Liver (tissue), 9 donors: ENCODE results near the gene TRIO. TPM values are rescaled to one million over a fixed set of nuclear protein-coding genes. Genes with fewer than 3 reads are reported as not detected.
A peak's percentile ranks its signal among the peaks of the same experiment; 100 is the strongest.

Source experiments
- DNase-seq: peaks from one replicate; pipeline ENCODE4 v3.0.0-alpha.2; 2017; ENCODE audit warnings: low spot score
- H3K27ac ChIP-seq, 2 donors: one replicate each; pipeline ENCODE4 v1.7.0; 2013; ENCODE audit warnings: inconsistent platforms in 2 of 2, low read length in 2 of 2, control low read depth in 1 of 2, low read depth in 1 of 2, mild to moderate bottlenecking in 1 of 2
- H3K27me3 ChIP-seq, 4 donors: one replicate each; pipeline versions ENCODE4 v1.6.1 to v1.7.0; 2013; ENCODE audit warnings: low read length in 3 of 4, inconsistent platforms in 1 of 4, mild to moderate bottlenecking in 1 of 4, moderate library complexity in 1 of 4; ENCODE audit not compliant: control insufficient read depth in 4 of 4, insufficient read depth in 4 of 4
- H3K36me3 ChIP-seq, 4 donors: one replicate each; pipeline versions ENCODE4 v1.6.1 to v1.7.0; 2013; ENCODE audit warnings: low read length in 3 of 4, mild to moderate bottlenecking in 3 of 4, low read depth in 1 of 4, moderate library complexity in 1 of 4; ENCODE audit not compliant: control insufficient read depth in 4 of 4, insufficient read depth in 3 of 4
- H3K4me1 ChIP-seq, 4 donors: one replicate each; pipeline versions ENCODE4 v1.6.1 to v1.7.0; 2013; ENCODE audit warnings: low read length in 3 of 4, mild to moderate bottlenecking in 3 of 4, moderate library complexity in 1 of 4; ENCODE audit not compliant: control insufficient read depth in 4 of 4, insufficient read depth in 4 of 4
- H3K4me3 ChIP-seq, 3 donors: one replicate each; pipeline versions ENCODE4 v1.6.1 to v1.7.0; 2013; ENCODE audit warnings: low read length in 3 of 3, control low read depth in 1 of 3, low read depth in 1 of 3, mild to moderate bottlenecking in 1 of 3
- H3K9ac ChIP-seq, 2 donors: one replicate each; pipeline ENCODE4 v1.7.0; 2013; ENCODE audit warnings: low read length in 2 of 2, mild to moderate bottlenecking in 2 of 2, moderate library complexity in 2 of 2, control low read depth in 1 of 2, low read depth in 1 of 2
- H3K9me3 ChIP-seq, 4 donors: one replicate each; pipeline versions ENCODE4 v1.6.1 to v1.7.0; 2013; ENCODE audit warnings: low read length in 3 of 4; ENCODE audit not compliant: control insufficient read depth in 4 of 4
- EGR1 ChIP-seq, 2 donors: IDR thresholded peaks; 2 replicates each; pipeline ENCODE4 v1.6.1; 2016 to 2018; ENCODE audit warnings: antibody characterized with exemption in 2 of 2, low read depth in 2 of 2
- FOXA1 ChIP-seq: IDR thresholded peaks from 2 replicates; pipeline ENCODE4 v1.6.1; 2016; ENCODE audit warnings: antibody characterized with exemption
- FOXA2 ChIP-seq: IDR thresholded peaks from 2 replicates; pipeline ENCODE4 v1.6.1; 2016; ENCODE audit warnings: antibody characterized with exemption
- GABPA ChIP-seq, 2 donors: IDR thresholded peaks in 1 of 2; conservative IDR thresholded peaks in 1 of 2; 2 replicates each; pipeline ENCODE4 v1.6.1; 2016; ENCODE audit warnings: antibody characterized with exemption in 2 of 2, mild to moderate bottlenecking in 1 of 2, moderate library complexity in 1 of 2
- HNF4A ChIP-seq, 2 donors: conservative IDR thresholded peaks; 2 replicates each; pipeline ENCODE4 v1.6.1; 2016; ENCODE audit warnings: antibody characterized with exemption in 2 of 2, mild to moderate bottlenecking in 2 of 2
- HNF4G ChIP-seq: IDR thresholded peaks from 2 replicates; pipeline ENCODE4 v1.6.1; 2016; ENCODE audit warnings: antibody characterized with exemption
- JUND ChIP-seq, 2 donors: IDR thresholded peaks; 2 replicates each; pipeline ENCODE4 v1.6.1; 2016; ENCODE audit warnings: antibody characterized with exemption in 2 of 2
- NR2F2 ChIP-seq: IDR thresholded peaks from 2 replicates; pipeline ENCODE4 v1.6.1; 2016; ENCODE audit warnings: antibody characterized with exemption
- RAD21 ChIP-seq, 2 donors: IDR thresholded peaks; 2 replicates each; pipeline ENCODE4 v1.6.1; 2016; ENCODE audit warnings: antibody characterized with exemption in 2 of 2, mild to moderate bottlenecking in 2 of 2
- RXRA ChIP-seq, 2 donors: IDR thresholded peaks; 2 replicates each; pipeline ENCODE4 v1.6.1; 2017 to 2018; ENCODE audit warnings: antibody characterized with exemption in 2 of 2, mild to moderate bottlenecking in 1 of 2
- SP1 ChIP-seq: IDR thresholded peaks from 2 replicates; pipeline ENCODE4 v1.6.1; 2018; ENCODE audit warnings: antibody characterized with exemption, mild to moderate bottlenecking
- TAF1 ChIP-seq: conservative IDR thresholded peaks from 2 replicates; pipeline ENCODE4 v1.6.1; 2016; ENCODE audit warnings: antibody characterized with exemption, mild to moderate bottlenecking
- YY1 ChIP-seq: IDR thresholded peaks from 2 replicates; pipeline ENCODE4 v1.6.1; 2016; ENCODE audit warnings: antibody characterized with exemption, mild to moderate bottlenecking
- WGBS: extraction: QIAGEN DNeasy Blood & Tissue Kit; methylation state at CpG from one replicate; pipeline ENCODE4 v1.1.7; 2013; 5-methylcytosine and 5-hydroxymethylcytosine counted together
- polyA plus RNA-seq, 2 donors: library from polyadenylated mRNA; stranded (reverse) in 1 of 2; unstranded in 1 of 2; fragments of 200-250 nt in 1 of 2; fragments of >200 nt in 1 of 2; fragmentation: Nextera tagmentation in 1 of 2; extraction: Ambion mirVana in 1 of 2; gene quantifications; one replicate each; pipeline versions ENCODE4 v1.2.1 to v1.2.3, GENCODE V29; 2013 to 2015
- total RNA-seq, 2 donors: library from RNA; depleted of rRNA; stranded (reverse); fragments of >200 nt; gene quantifications; one replicate each; pipeline ENCODE4 v1.2.3, GENCODE V29; 2014
- TF ChIP-seq, protein P1 (sequence below): IDR thresholded peaks from 2 replicates; pipeline ENCODE4 v1.6.1; 2016; ENCODE audit warnings: antibody characterized with exemption
- TF ChIP-seq, protein P2 (sequence below): IDR thresholded peaks from 2 replicates; pipeline ENCODE4 v1.6.1; 2016; ENCODE audit warnings: antibody characterized with exemption
- TF ChIP-seq, protein P3 (sequence below): fragments of 150-350 bp; IDR thresholded peaks from 2 replicates; pipeline ENCODE4 v1.5.1; 2017; ENCODE audit warnings: improper control_type of control experiment, low read depth, low read length; ENCODE audit not compliant: missing input control
- TF ChIP-seq, protein P4 (sequence below): IDR thresholded peaks from 2 replicates; pipeline ENCODE4 v1.6.1; 2016; ENCODE audit warnings: antibody characterized with exemption, mild to moderate bottlenecking
- TF ChIP-seq, protein P5 (sequence below): IDR thresholded peaks from 2 replicates; pipeline ENCODE4 v1.6.1; 2016; ENCODE audit warnings: antibody characterized with exemption
- donor health status: healthy.
- donor health status: healthy.
- donor health status: healthy.
- donor health status: healthy.
- donor health status: healthy.

The TRIO gene
- total and polyA plus RNA-seq, 4 donors: 8.5 to 86.2 (median 16.0) TPM

DNA sequence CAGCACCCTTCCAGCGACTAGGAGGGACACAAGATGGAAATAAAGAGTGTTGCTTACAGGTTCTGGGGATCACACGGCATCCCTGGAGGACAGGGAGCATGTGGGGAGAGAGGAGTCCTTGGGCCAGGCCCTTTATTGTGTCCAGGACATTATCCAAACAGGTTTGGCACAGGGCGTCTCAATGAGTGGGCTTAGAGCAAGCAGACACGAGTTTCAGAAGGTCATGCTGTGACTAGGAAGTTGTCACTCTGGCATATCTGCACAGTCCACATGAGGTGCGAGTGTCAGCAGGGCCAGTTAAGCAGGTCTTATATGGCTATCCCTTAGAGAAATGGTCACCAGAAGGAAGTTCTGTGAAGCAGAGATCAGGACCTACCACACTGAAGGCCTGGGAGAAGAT, 263.9 kb downstream of the TRIO start:
- no peaks in the 10 kb centered on the region for H3K4me1 ChIP-seq
- no peaks in the 10 kb centered on the region for H3K9me3 ChIP-seq
- 86% methylated on average over 5 of the region's 5 CpGs for WGBS
- TF ChIP-seq, protein P1, sequence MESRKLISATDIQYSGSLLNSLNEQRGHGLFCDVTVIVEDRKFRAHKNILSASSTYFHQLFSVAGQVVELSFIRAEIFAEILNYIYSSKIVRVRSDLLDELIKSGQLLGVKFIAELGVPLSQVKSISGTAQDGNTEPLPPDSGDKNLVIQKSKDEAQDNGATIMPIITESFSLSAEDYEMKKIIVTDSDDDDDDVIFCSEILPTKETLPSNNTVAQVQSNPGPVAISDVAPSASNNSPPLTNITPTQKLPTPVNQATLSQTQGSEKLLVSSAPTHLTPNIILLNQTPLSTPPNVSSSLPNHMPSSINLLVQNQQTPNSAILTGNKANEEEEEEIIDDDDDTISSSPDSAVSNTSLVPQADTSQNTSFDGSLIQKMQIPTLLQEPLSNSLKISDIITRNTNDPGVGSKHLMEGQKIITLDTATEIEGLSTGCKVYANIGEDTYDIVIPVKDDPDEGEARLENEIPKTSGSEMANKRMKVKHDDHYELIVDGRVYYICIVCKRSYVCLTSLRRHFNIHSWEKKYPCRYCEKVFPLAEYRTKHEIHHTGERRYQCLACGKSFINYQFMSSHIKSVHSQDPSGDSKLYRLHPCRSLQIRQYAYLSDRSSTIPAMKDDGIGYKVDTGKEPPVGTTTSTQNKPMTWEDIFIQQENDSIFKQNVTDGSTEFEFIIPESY: no peak
- no peak for TF ChIP-seq RXRA (IDR thresholded peaks at IDR 0.05)
- TF ChIP-seq HNF4A (conservative IDR thresholded peaks at IDR 0.05): no peak
- TF ChIP-seq, protein P2, sequence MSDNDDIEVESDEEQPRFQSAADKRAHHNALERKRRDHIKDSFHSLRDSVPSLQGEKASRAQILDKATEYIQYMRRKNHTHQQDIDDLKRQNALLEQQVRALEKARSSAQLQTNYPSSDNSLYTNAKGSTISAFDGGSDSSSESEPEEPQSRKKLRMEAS: no peak
- TF ChIP-seq, protein P3, sequence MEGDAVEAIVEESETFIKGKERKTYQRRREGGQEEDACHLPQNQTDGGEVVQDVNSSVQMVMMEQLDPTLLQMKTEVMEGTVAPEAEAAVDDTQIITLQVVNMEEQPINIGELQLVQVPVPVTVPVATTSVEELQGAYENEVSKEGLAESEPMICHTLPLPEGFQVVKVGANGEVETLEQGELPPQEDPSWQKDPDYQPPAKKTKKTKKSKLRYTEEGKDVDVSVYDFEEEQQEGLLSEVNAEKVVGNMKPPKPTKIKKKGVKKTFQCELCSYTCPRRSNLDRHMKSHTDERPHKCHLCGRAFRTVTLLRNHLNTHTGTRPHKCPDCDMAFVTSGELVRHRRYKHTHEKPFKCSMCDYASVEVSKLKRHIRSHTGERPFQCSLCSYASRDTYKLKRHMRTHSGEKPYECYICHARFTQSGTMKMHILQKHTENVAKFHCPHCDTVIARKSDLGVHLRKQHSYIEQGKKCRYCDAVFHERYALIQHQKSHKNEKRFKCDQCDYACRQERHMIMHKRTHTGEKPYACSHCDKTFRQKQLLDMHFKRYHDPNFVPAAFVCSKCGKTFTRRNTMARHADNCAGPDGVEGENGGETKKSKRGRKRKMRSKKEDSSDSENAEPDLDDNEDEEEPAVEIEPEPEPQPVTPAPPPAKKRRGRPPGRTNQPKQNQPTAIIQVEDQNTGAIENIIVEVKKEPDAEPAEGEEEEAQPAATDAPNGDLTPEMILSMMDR: no peak
- TF ChIP-seq, protein P4, sequence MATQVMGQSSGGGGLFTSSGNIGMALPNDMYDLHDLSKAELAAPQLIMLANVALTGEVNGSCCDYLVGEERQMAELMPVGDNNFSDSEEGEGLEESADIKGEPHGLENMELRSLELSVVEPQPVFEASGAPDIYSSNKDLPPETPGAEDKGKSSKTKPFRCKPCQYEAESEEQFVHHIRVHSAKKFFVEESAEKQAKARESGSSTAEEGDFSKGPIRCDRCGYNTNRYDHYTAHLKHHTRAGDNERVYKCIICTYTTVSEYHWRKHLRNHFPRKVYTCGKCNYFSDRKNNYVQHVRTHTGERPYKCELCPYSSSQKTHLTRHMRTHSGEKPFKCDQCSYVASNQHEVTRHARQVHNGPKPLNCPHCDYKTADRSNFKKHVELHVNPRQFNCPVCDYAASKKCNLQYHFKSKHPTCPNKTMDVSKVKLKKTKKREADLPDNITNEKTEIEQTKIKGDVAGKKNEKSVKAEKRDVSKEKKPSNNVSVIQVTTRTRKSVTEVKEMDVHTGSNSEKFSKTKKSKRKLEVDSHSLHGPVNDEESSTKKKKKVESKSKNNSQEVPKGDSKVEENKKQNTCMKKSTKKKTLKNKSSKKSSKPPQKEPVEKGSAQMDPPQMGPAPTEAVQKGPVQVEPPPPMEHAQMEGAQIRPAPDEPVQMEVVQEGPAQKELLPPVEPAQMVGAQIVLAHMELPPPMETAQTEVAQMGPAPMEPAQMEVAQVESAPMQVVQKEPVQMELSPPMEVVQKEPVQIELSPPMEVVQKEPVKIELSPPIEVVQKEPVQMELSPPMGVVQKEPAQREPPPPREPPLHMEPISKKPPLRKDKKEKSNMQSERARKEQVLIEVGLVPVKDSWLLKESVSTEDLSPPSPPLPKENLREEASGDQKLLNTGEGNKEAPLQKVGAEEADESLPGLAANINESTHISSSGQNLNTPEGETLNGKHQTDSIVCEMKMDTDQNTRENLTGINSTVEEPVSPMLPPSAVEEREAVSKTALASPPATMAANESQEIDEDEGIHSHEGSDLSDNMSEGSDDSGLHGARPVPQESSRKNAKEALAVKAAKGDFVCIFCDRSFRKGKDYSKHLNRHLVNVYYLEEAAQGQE: no peak
- TF ChIP-seq RAD21 (IDR thresholded peaks at IDR 0.05): no peak
- TF ChIP-seq JUND (IDR thresholded peaks at IDR 0.05): no peak
- TF ChIP-seq HNF4G: no peak
- TF ChIP-seq SP1: no peak
- no peak for TF ChIP-seq EGR1 (IDR thresholded peaks at IDR 0.05; ENCODE audit: low read depth in 2 of 2)
- no peak for TF ChIP-seq YY1
- no peak for TF ChIP-seq GABPA (IDR thresholded peaks at IDR 0.05 in 1 of 2, conservative IDR thresholded peaks at IDR 0.05 in 1 of 2)
- TF ChIP-seq, protein P5, sequence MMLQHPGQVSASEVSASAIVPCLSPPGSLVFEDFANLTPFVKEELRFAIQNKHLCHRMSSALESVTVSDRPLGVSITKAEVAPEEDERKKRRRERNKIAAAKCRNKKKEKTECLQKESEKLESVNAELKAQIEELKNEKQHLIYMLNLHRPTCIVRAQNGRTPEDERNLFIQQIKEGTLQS: no peak
- TF ChIP-seq TAF1: no peak
- TF ChIP-seq FOXA1: no peak
- TF ChIP-seq FOXA2: no peak
- no peak overlapping the region for H3K9ac ChIP-seq
- DNase-seq: no peak
- H3K4me3 ChIP-seq: no peak overlapping the region
- no peak overlapping the region for H3K27ac ChIP-seq
- no peaks in the 10 kb centered on the region for H3K27me3 ChIP-seq
- peaks cover 8 to 48% (median 21%) of the 10 kb centered on the region in 4 donors for H3K36me3 ChIP-seq

DNA sequence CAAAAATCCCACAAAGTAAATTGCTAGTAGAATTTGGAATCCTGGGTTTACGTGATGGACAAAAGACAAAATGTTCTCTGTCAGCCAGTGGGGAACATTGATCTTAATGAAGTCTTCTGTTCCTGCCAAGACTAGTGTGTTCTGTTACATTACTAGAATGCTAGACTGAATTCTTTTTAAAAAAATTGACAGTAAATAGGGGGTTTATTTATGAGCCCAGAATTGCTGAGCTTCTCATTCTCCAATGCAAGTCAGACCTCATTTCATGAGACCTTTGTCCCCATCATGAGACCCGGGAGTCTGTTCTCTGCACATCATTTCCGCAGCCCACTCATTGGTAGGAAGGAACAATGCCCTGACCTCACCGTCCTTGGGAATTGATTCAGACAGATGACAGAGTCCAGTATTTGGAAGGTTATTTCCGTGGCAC, 264.6 kb downstream of the TRIO start:
- WGBS: 74% methylated on average over 5 of the region's 5 CpGs
- no peak overlapping the region for H3K27ac ChIP-seq
- peak; percentile 24 for TF ChIP-seq SP1
- no peak for TF ChIP-seq TAF1
- no peak for TF ChIP-seq YY1
- TF ChIP-seq, protein P3: no peak
- TF ChIP-seq NR2F2: peak; percentile 78
- TF ChIP-seq FOXA2: no peak
- TF ChIP-seq, protein P1: no peak
- TF ChIP-seq HNF4G: no peak

More for the DNA sequence above, 264.6 kb downstream of the TRIO start:
- H3K9ac ChIP-seq: no peak overlapping the region
- no peak overlapping the region for H3K4me3 ChIP-seq
- H3K4me1 ChIP-seq: no peaks in the 10 kb centered on the region
- DNase-seq: no peak
- no peaks in the 10 kb centered on the region for H3K9me3 ChIP-seq
- H3K27me3 ChIP-seq: no peaks in the 10 kb centered on the region
- peaks cover 8 to 55% (median 25%) of the 10 kb centered on the region in 4 donors for H3K36me3 ChIP-seq
